Dermis blood vessel endothelial cell (primary cell): ENCODE data around the gene RDM1. TPM values are rescaled to one million over a fixed set of nuclear protein-coding genes. Genes with fewer than 3 reads are reported as not detected.
"Not testable (repeated sequence)": the region's sequence is repeated elsewhere in the genome, so short reads cannot be mapped to it uniquely, and the experiment has no call there.

Experiments used
- DNase-seq: peaks from one replicate; pipeline ENCODE4 v3.0.0; 2010
- total RNA-seq: library from RNA; depleted of rRNA; stranded (reverse); fragments of >200 nt; gene quantifications from 2 replicates; pipeline ENCODE4 v1.2.3, GENCODE V29; 2014

Gene RDM1
- total RNA-seq, 1 donor from 2014 or later, result 1.0 TPM

DNA sequence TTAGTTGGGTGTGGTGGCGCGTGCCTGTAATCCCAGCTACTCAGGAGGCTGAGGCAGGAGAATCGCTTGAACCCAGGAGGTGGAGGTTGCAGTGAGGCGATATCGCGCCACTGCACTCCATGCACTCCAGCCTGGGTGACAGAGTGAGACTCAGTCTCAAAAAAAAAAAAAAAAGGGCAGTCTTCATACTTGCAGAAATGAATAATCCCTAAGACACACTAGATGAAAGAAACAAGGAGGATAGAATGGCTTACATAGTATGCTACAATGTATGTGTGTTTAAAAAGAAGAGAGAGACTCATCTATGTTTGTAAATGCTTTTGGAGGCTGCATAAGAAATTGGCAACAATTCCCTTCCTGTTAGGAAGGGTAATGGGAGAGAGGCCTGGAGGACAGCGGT, 32.8 kb downstream of the RDM1 start:
- not testable (repeated sequence) for DNase-seq

GRCh38 chr17:35895636-35896587, 34.7 kb downstream of the RDM1 start:
- DNase-seq, result no peak

- no peak for DNase-seq
Observed at GRCh38 chr17:35894206-35894605, 36.4 kb downstream of the RDM1 start.

- DNase-seq, result no peak
Observed at GRCh38 chr17:35893751-35894150, 36.8 kb downstream of the RDM1 start.

GRCh38 chr17:35892091-35893035, 38.2 kb downstream of the RDM1 start:
- DNase-seq, result peak; percentile 22

- no peak for DNase-seq
Observed at GRCh38 chr17:35891269-35891668, 39.3 kb downstream of the RDM1 start.

- DNase-seq, result no peak
Observed at GRCh38 chr17:35890774-35891155, 39.8 kb downstream of the RDM1 start.

- DNase-seq, result peak; percentile 46
Observed at GRCh38 chr17:35889818-35890773, 40.5 kb downstream of the RDM1 start.

GRCh38 chr17:35889241-35889640, 41.3 kb downstream of the RDM1 start:
- DNase-seq, result no peak

- peak; percentile 44 for DNase-seq
Observed at GRCh38 chr17:35879773-35880654, 50.6 kb downstream of the RDM1 start, which contains the start of gene CCL5. CCL5 (minus strand) TSS chr17:35880360.

- no peak for DNase-seq
Observed at GRCh38 chr17:35878361-35878760, 52.2 kb downstream of the RDM1 start.

DNA sequence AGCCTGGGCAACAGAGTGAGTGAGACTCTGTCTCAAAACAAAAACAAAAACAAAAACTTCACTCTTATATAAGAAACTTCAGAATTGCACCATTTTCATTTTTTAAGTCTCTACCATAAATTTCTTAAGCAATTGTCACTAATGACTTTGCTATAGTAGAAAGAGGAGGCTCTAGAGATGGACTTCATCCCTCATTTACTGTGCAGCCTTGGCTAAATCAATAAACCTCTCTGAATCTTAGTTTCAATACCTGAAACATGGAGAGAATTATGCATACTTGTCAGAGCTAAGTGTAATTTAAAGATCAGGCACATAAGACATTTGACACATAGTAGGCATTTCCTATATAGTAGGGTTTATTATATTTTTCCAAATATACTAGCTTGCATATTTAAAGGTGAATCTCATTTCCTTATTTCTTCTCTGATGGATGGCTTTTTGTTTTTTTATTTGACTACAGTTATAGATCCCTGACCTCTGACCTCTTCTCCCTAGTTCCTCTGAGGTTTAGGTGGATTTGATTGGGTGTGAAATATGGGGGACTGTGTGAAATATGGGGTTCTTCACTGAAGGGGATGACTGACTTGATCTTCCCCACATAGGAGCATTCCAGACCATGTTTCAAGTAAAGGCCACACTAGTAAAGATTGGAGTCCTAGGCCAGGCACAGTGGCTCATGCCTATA, 53.1 kb downstream of the RDM1 start:
- DNase-seq, result no peak

DNA sequence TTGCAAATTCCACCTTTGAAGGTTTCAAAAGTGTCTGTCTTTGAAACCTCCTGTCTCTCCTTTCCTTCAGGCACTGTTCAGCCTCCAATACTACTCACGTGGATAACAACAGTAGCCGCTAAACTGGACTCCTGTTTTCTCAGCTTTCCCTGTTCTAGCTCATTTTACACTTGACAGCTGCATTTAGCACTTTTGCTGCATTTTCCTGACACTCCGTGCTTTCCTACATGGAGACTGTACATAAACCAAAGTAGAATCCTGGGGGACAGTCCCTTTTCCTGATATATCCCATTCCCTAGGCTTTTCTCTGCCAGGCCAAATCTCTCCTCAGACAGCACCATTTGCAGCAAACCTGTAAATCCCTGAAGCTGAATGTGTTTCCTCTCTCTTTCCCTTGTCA, 54.0 kb downstream of the RDM1 start:
- DNase-seq, result no peak

DNA sequence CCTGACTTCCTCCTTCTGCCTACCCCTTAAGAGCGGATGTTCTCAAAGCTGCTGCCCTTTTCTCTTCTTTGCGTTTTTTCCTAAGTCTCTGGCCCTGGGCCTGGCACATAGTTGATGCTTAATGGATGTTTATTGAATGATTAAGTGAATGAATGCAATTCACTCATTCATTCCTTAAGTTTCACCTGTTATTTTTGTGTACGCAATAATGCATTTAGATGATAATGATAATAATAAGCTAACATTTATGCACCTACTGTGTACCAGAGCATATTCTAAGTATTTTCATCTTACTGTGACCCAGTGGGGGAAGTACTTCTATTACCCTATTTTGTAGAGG, 54.8 kb downstream of the RDM1 start:
- DNase-seq, result no peak

DNA sequence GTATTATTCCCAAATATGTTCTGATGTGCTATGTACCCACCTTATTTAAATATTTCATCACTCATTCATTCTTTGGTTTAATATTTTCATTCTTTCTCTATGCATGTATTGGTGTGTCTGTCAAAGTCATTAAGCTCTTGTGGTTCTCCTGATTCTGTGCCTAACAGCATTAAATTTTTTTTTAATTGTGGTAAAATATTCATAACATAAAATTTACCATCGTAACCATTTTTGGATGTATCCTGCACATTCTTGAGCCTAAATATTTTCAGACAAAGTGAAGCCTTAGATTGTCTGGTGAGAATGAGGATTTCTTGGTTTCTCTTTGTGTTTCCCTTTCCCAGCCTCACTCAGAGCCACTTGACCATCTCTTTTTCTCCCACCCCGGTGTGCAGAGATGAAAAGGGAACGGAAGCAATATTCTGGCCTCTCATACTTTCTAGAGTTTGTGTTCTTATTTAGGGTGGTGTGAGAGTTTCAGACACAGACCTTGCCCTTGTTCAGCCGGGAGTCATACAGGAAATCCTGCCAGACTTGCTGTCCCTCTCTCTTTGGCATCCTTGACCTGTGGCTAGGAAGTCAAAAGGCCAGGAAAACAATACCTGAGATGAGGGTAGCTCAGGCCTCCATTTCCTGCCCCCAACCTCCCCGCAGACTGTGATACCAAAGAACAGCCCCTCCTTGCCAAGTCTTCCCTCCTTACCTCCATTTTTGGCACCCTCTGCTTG, 55.3 kb downstream of the RDM1 start:
- peak; percentile 44 for DNase-seq

- DNase-seq, result no peak
Observed at GRCh38 chr17:35872196-35872980, 58.2 kb downstream of the RDM1 start.

GRCh38 chr17:35870906-35871819, 59.4 kb downstream of the RDM1 start:
- DNase-seq, result peak; percentile 57

DNA sequence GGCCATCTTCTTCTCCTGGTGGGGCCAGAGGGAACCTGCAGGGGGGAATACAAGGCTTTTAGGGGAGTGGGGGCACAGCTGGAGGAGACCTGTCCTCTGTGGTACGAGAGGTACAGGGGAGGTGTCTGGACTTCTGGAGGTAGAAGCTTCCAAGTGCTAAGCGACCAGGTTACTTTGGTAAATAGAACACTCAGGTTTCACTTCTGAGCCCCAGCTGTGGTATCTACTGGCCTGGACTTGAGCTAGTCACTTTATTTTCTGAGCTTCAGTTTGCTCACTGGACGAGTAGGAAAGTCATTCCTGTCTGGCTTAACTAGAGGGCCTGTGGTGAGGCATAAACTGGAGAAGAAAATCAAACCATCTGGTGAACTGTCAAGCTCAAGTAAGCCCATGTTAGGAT, 61.8 kb downstream of the RDM1 start, which contains the start of gene HEATR9:
Gene HEATR9 (minus strand): TSS at position 155 of the 400 bp plus-strand sequence. CDS start 149 bp downstream, at position 6.
- DNase-seq, result no peak
